Fibroblast of the aortic adventitia (primary cell): ENCODE data around the gene FCHSD2. TPM values are rescaled to one million over a fixed set of nuclear protein-coding genes. Genes with fewer than 3 reads are reported as not detected.
"Not testable (repeated sequence)": the region's sequence is repeated elsewhere in the genome, so short reads cannot be mapped to it uniquely, and the experiment has no call there.

Experiments used
- DNase-seq: peaks from one replicate; pipeline ENCODE4 v3.0.0-alpha.2; 2010; ENCODE audit warnings: low read depth
- H3K4me3 ChIP-seq: 2 replicates; pipeline ENCODE4 v1.5.1; 2011; ENCODE audit warnings: low read depth, mild to moderate bottlenecking, control low read depth, low read length, moderate library complexity
- total RNA-seq: library from RNA; depleted of rRNA; stranded (reverse); fragments of >200 nt; gene quantifications from 2 replicates; pipeline ENCODE4 v1.2.3, GENCODE V29; 2012; ENCODE audit warnings: low replicate concordance
- TF ChIP-seq, protein P1 (sequence below): IDR thresholded peaks from 2 replicates; pipeline ENCODE4 v1.5.1; 2011; ENCODE audit warnings: mild to moderate bottlenecking, low read length, control low read depth, inconsistent platforms; ENCODE audit not compliant: insufficient read depth

The FCHSD2 gene
- total RNA-seq, 1 donor, result 11.3 TPM

DNA sequence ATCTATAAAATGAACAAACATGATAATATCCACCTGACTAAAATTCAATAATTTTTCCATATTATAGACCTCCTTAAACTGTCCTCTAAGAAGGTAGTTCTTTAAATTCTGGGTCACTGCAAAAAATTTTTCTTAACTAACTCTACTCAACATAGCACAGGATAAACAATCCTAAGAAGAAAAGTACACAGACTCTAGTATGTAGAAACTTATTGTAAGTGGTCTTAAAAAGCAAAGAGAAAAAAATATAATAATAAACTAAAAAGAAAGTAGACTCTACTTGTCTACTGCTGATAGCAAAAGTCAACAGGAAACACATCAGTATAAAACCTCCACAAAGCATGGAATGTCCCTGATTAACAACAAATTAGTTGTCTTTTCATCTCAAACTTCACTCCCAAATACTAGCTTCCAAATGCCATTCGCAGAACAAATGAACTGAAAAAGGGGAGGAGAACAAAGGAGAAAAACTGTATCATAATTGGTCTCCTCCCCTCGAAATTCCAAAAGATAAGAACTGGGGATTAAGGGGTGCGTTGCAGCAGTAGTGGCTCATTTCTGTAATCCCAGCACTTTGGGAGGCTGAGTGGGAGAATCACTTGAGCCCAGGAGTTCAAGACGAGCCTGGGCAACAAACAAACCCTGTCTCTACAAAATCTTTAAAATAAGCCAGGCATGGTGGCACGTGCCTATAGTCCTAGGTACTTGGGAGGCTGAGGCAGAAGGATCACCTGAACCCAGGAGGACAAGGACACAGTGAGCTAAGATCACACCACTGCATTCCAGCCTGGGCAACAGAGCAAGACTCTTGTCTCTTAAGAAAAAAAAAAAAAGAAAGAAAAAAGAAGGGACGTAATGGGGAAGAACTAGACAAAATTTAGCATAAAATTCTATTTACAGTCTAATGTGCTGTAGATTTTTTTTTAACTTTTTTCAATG is 6.5 kb downstream of the FCHSD2 start:
- H3K4me3 ChIP-seq, result no peak overlapping the region
- TF ChIP-seq, protein P1, sequence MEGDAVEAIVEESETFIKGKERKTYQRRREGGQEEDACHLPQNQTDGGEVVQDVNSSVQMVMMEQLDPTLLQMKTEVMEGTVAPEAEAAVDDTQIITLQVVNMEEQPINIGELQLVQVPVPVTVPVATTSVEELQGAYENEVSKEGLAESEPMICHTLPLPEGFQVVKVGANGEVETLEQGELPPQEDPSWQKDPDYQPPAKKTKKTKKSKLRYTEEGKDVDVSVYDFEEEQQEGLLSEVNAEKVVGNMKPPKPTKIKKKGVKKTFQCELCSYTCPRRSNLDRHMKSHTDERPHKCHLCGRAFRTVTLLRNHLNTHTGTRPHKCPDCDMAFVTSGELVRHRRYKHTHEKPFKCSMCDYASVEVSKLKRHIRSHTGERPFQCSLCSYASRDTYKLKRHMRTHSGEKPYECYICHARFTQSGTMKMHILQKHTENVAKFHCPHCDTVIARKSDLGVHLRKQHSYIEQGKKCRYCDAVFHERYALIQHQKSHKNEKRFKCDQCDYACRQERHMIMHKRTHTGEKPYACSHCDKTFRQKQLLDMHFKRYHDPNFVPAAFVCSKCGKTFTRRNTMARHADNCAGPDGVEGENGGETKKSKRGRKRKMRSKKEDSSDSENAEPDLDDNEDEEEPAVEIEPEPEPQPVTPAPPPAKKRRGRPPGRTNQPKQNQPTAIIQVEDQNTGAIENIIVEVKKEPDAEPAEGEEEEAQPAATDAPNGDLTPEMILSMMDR, result no peak
- DNase-seq, result no peak

DNA sequence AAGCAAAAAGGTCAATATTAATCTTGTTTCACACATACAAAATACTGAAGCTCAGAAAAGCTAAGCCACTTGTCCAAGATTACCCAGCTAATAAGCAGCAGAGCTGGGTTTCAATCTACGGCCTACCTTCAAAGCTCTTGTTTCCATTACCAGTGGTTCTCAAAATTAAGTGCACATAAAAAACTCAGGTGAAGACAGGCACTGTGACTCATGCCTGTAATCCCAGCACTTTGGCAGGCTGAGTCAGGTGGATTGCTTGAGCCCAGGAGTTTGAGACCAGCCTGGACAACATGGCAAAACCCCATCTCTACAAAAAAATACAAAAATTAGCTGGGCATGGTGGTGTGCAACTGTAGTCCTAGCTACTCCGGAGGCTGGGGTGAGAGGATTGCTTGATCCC is 9.8 kb downstream of the FCHSD2 start:
- not testable (repeated sequence) for H3K4me3 ChIP-seq, DNase-seq

DNA sequence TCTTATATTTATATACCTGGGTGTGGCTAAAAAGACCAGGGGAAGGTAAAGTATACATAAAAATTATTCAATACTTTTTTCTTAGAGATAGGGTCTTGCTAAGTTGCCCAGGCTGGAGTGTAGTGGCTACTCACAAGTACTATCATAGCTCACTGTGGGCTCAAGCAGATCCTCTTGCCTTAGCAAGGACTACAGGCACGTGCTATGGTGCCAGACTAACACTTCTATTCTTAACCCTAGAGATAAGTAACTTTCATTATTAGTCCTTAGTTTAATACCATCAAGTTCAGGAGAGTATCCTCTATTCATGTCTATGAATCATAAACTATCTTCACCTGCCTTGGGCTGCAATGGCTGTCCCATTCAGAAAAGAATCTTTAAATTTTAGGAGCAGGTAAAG is 11.9 kb downstream of the FCHSD2 start:
- DNase-seq, result no peak
- TF ChIP-seq, protein P1, result no peak
- no peak overlapping the region for H3K4me3 ChIP-seq

DNA sequence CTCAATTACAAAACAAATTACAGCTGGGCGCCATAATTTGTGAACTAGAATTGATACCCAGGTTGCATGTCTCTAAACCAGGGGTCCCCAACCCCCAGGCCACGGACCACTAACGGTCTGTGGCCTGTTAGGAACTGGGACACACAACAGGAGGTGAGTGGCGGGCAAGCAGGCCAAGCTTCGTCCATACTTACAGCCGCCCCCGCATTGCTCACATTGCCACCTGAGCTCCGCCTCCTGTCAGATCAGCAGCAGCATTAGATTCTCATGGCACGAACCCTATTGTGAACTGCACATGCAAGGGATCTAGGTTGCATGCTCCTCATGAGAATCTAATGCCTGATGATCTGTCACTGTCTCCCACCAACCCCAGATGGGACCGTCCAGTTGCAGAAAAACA is 12.9 kb downstream of the FCHSD2 start:
- H3K4me3 ChIP-seq, result no peak overlapping the region
- TF ChIP-seq, protein P1, result no peak

DNA sequence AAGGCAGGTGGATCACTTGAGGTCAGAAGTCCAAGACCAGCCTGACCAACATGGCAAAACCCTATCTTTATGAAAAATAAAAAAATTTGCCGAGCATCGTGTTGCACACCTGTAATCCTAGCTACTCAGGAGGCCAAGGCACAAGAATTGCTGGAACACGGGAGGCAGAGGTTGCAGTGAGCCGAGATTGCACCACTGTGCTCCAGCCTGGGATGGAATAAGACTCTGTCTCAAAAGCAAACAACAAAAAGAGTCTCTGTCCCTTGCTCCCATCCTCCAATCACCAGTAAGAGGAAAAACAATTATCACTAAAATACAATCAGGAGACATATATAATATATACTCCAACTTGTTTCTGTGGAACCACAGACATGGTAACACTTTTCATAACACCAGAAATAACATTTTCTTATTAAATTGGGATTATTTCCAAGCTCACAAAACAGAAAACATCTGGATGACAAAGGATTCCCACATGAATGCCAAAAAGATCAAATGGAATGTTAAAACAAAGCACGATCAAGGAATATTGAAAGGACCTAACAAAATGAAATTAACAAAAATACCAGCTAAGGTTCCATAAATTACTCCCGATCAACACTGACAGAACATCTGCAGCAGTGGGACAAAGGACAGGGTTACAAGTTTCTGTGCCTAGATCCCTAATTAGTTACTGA is 15.2 kb downstream of the FCHSD2 start:
- TF ChIP-seq, protein P1, result no peak
- H3K4me3 ChIP-seq, result no peak overlapping the region
- peak; percentile 53 for DNase-seq

More for the DNA sequence above, 12.9 kb downstream of the FCHSD2 start:
- no peak for DNase-seq

DNA sequence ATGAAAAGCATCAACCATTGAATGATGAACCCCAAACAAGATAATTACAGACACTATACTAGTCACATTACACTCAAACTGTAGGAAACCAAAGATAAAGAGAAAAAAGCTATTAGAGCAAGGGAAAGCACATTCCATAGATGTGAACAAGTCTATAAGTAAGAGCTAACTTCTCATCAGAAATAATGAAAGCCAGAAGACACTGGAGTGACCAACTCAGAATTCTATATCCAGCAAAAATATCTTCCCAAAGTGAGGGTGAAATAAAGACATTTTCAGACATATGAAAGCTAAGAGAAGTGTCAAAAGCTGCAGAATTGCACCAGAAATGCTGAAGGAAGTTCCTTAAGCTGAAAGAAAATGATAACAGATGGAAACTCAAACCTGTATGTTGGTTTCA is 17.3 kb downstream of the FCHSD2 start:
- no peak for DNase-seq
- TF ChIP-seq, protein P1, result no peak

DNA sequence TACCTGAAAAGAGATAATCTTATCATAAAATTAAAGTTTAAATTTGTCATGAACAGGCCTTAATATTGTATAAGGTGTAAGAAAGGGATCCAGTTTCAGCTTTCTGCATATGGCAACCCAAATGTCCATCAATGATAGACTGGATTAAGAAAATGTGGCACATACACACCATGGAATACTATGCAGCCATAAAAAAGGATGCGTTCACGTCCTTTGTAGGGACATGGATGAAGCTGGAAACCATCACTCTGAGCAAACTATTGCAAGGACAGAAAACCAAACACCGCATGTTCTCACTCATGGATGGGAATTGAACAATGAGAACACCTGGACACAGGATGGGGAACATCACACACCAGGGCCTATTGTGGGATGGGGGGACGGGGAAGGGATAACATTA is 18.2 kb downstream of the FCHSD2 start:
- DNase-seq, H3K4me3 ChIP-seq: not testable (repeated sequence)

More for the DNA sequence above, 17.3 kb downstream of the FCHSD2 start:
- H3K4me3 ChIP-seq, result no peak overlapping the region
